IMR-90 (cell line): ENCODE data around the gene C1QL2. TPM values are rescaled to one million over a fixed set of nuclear protein-coding genes. Genes with fewer than 3 reads are reported as not detected.

Experiments
- ATAC-seq: fragments of 200-7000 bp; cut with Tn5 transposase; 2 replicates; pipeline ENCODE4 v1.9.1; 2020; ENCODE audit warnings: low read depth, mild to moderate bottlenecking, moderate library complexity
- BruUV-seq: library from RNA; stranded (reverse); fragments of 400-500 nt; replicated peaks from 2 replicates; lab custom pipeline; 2021; lab: Mats Ljungman, UMichigan
- CTCF ChIA-PET: fragments of 300-600 bp; formaldehyde crosslinking; extraction: SDS; loops from one replicate; lab custom pipeline; 2021; ENCODE audit warnings: antibody characterized with exemption; lab: Yijun Ruan, JAX
- POLR2A ChIA-PET: fragments of 300-600 bp; sonication (Branson Sonifier 250); formaldehyde crosslinking; loops from one replicate; lab custom pipeline; 2022; ENCODE audit warnings: antibody characterized with exemption; ENCODE audit not compliant: unreplicated experiment; lab: Charles Lee
- DNase-seq: peaks from one replicate; pipeline ENCODE4 v3.0.0; 2013
- H2AFZ ChIP-seq: replicated peaks from 2 replicates; pipeline ENCODE3; 2013; ENCODE audit warnings: low read length, mild to moderate bottlenecking; ENCODE audit not compliant: poor library complexity
- H2AK5ac ChIP-seq: 2 replicates; pipeline ENCODE4 v1.6.1; 2013; ENCODE audit warnings: low read depth, low read length, inconsistent platforms
- H2AK9ac ChIP-seq: replicated peaks from 2 replicates; pipeline ENCODE3; 2013; ENCODE audit warnings: mild to moderate bottlenecking, low read depth, low read length, moderate library complexity; ENCODE audit not compliant: poor library complexity
- H2BK120ac ChIP-seq: 2 replicates; pipeline ENCODE4 v1.6.1; 2013; ENCODE audit warnings: low read depth, low read length, inconsistent platforms
- H2BK15ac ChIP-seq: 3 replicates; pipeline ENCODE4 v1.6.1; 2013; ENCODE audit warnings: low read depth, low read length, inconsistent platforms
- H2BK20ac ChIP-seq: 2 replicates; pipeline ENCODE4 v1.6.1; 2013; ENCODE audit warnings: low read depth, mild to moderate bottlenecking, inconsistent platforms, low read length, moderate library complexity
- H2BK5ac ChIP-seq: 2 replicates; pipeline ENCODE4 v1.6.1; 2013; ENCODE audit warnings: mild to moderate bottlenecking, low read depth, low read length, inconsistent platforms; ENCODE audit not compliant: poor library complexity, severe bottlenecking
- H3K14ac ChIP-seq: replicated peaks from 2 replicates; pipeline ENCODE4 v1.6.1; 2013; ENCODE audit warnings: low read depth, low read length, inconsistent platforms
- H3K18ac ChIP-seq: 2 replicates; pipeline ENCODE4 v1.6.1; 2013; ENCODE audit warnings: low read depth, low read length, control low read depth
- H3K23ac ChIP-seq: 2 replicates; pipeline ENCODE4 v1.6.1; 2013; ENCODE audit warnings: low read depth, low read length, inconsistent platforms
- H3K27ac ChIP-seq: 2 replicates; pipeline ENCODE4 v1.5.1; 2013; ENCODE audit warnings: mild to moderate bottlenecking, control low read depth, low read length; ENCODE audit not compliant: insufficient read depth
- H3K27me3 ChIP-seq: 2 replicates; pipeline ENCODE4 v1.6.1; 2013; ENCODE audit warnings: low read length; ENCODE audit not compliant: control insufficient read depth, insufficient read depth
- H3K36me3 ChIP-seq: 2 replicates; pipeline ENCODE4 v1.6.1; 2013; ENCODE audit warnings: low read length, mixed read lengths; ENCODE audit not compliant: control insufficient read depth, insufficient read depth
- H3K4ac ChIP-seq: 2 replicates; pipeline ENCODE4 v1.6.1; 2013; ENCODE audit warnings: low read depth, low read length, inconsistent platforms
- H3K4me1 ChIP-seq: 2 replicates; pipeline ENCODE4 v1.6.1; 2013; ENCODE audit warnings: low read length, mixed read lengths; ENCODE audit not compliant: control insufficient read depth, insufficient read depth
- H3K4me2 ChIP-seq: 2 replicates; pipeline ENCODE4 v1.6.1; 2013; ENCODE audit warnings: low read depth, mild to moderate bottlenecking, control low read depth, low read length, moderate library complexity
- H3K4me3 ChIP-seq: 2 replicates; pipeline ENCODE4 v1.5.1; 2013; ENCODE audit warnings: low read depth, mild to moderate bottlenecking, control low read depth, low read length, moderate library complexity; ENCODE audit not compliant: insufficient read depth
- H3K56ac ChIP-seq: 2 replicates; pipeline ENCODE4 v1.6.1; 2013; ENCODE audit warnings: low read length, inconsistent platforms; ENCODE audit not compliant: insufficient read depth; ENCODE audit errors: extremely low read depth
- H3K79me1 ChIP-seq, 2 experiments: 2 replicates each; pipeline ENCODE4 v1.6.1; 2013; ENCODE audit warnings: low read length in 2 of 2, inconsistent platforms in 1 of 2, low read depth in 1 of 2
- H3K9ac ChIP-seq: 2 replicates; pipeline ENCODE4 v1.6.1; 2013; ENCODE audit warnings: low read depth, low read length, control low read depth
- H3K9me1 ChIP-seq: 2 replicates; pipeline ENCODE4 v1.6.1; 2013; ENCODE audit warnings: low read length, inconsistent platforms; ENCODE audit not compliant: insufficient read depth
- H3K9me3 ChIP-seq: 2 replicates; pipeline ENCODE4 v1.6.1; 2013; ENCODE audit warnings: low read length; ENCODE audit not compliant: control insufficient read depth, insufficient read depth
- H4K20me1 ChIP-seq: 2 replicates; pipeline ENCODE4 v1.6.1; 2013; ENCODE audit warnings: low read length, inconsistent platforms; ENCODE audit not compliant: insufficient read depth
- H4K5ac ChIP-seq: 2 replicates; pipeline ENCODE4 v1.6.1; 2013; ENCODE audit warnings: mild to moderate bottlenecking, low read depth, low read length, control low read depth
- H4K8ac ChIP-seq, 2 experiments: 2 replicates each; pipeline ENCODE4 v1.6.1; 2013; ENCODE audit warnings: low read depth in 2 of 2, low read length in 2 of 2, control low read depth in 1 of 2, inconsistent platforms in 1 of 2
- H4K91ac ChIP-seq: 2 replicates; pipeline ENCODE4 v1.6.1; 2013; ENCODE audit warnings: low read depth, low read length, inconsistent platforms; ENCODE audit not compliant: insufficient read depth
- BHLHE40 ChIP-seq: fragments of 150-350 bp; IDR thresholded peaks from 2 replicates; pipeline ENCODE4 v1.6.1; 2016; ENCODE audit warnings: mild to moderate bottlenecking, low read depth, low read length
- FOS ChIP-seq: fragments of 150-350 bp; IDR thresholded peaks from 2 replicates; pipeline ENCODE4 v1.6.1; 2016; ENCODE audit warnings: low read depth, low read length
- MAFK ChIP-seq: IDR thresholded peaks from 2 replicates; pipeline ENCODE4 v1.6.1; 2012; ENCODE audit warnings: low read depth, low read length, improper control_type of control experiment
- MXI1 ChIP-seq: IDR thresholded peaks from 2 replicates; pipeline ENCODE4 v1.6.1; 2012; ENCODE audit warnings: low read depth, mild to moderate bottlenecking, low read length, moderate library complexity, borderline replicate concordance
- RCOR1 ChIP-seq: IDR thresholded peaks from 2 replicates; pipeline ENCODE4 v1.6.1; 2012; ENCODE audit warnings: mild to moderate bottlenecking, low read length, improper control_type of control experiment; ENCODE audit not compliant: insufficient replicate concordance
- SMC3 ChIP-seq: fragments of 150-350 bp; IDR thresholded peaks from 2 replicates; pipeline ENCODE4 v1.6.1; 2016; ENCODE audit warnings: low read depth, mild to moderate bottlenecking, antibody characterized with exemption, low read length, moderate library complexity
- WGBS, 2 experiments: methylation state at CpG; one replicate each; pipeline versions ENCODE4 v1.1.5 to v1.1.7; 2013; ENCODE audit warnings: missing lambda C conversion rate in 2 of 2; ENCODE audit not compliant: insufficient read length in 1 of 2; ENCODE audit errors: extremely low coverage in 2 of 2; 5-methylcytosine and 5-hydroxymethylcytosine counted together
- dilution Hi-C: fragments of 300-500 bp; cut with HindIII; formaldehyde crosslinking; loops from one replicate; pipeline ENCODE4 v1.14.3; 2018; ENCODE audit warnings: low sequenced_read_pairs; ENCODE audit not compliant: unreplicated experiment
- in situ Hi-C: fragments of 300-500 bp; cut with MboI; formaldehyde crosslinking; loops from 3 replicates; pipeline ENCODE4 v1.14.3; 2019; ENCODE audit warnings: low sequenced_read_pairs, inconsistent platforms, mixed read lengths
- intact Hi-C: fragments of 100-400 bp; cut with micrococcal nuclease; formaldehyde crosslinking; loops from 2 replicates; pipeline ENCODE4 v1.10.0; 2022
- polyA plus RNA-seq, 3 experiments: library from polyadenylated mRNA; depleted of rRNA; stranded (reverse); fragments of >200 nt; gene quantifications; 2 replicates each; pipeline ENCODE4 v1.2.3, GENCODE V29; 2012; ENCODE audit warnings: low replicate concordance in 1 of 3
- total RNA-seq: library from RNA; depleted of rRNA; stranded (reverse); fragments of >200 nt; gene quantifications from 2 replicates; pipeline ENCODE4 v1.2.3, GENCODE V29; 2012

The C1QL2 gene
- total and polyA plus RNA-seq, 2 of the 4 experiments (the other 2 are of a cell fraction), result not detected

DNA sequence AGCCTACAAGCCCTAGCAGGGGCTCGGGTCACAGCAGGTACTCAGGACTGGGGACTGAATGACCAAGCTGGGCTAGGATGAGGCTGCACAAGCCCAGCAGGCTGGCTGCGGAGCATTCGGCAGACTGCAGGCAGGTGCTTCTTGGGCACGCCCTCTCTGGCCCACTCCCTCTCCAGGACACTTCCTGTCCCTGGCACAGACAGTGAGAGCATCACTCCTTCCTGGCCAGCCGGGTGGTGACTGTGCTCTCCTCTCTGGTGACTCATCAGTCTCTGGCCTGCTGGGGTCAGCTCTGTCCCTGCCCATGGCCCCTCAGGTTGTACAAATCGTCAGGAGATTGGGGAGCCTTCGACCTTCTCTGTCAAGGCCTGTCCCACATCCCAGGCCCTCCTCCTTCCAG, 22.5 kb downstream of the C1QL2 start:
- ATAC-seq (no peak), DNase-seq (no peak)
- Histone ChIP-seq H4K91ac (no peak overlapping the region), H3K4ac (no peak overlapping the region), H4K8ac (no peak overlapping the region), H3K36me3 (no peaks in the 10 kb centered on the region), H4K5ac (no peak overlapping the region), H3K27me3 (peaks cover 8% of the 10 kb centered on the region; the same call in 1 of the 2 replicates), H2AK5ac (no peak overlapping the region), H3K79me1 (no peaks in the 10 kb centered on the region), H2BK20ac (no peak overlapping the region), H3K9me3 (no peaks in the 10 kb centered on the region), H2BK120ac (no peak overlapping the region), H4K20me1 (no peaks in the 10 kb centered on the region), H2AFZ (peak overlapping the region; percentile 63), H3K9ac (no peak overlapping the region), H3K4me3 (no peak overlapping the region), H2AK9ac (no peak overlapping the region), H3K23ac (no peak overlapping the region), H3K14ac (no peak overlapping the region), H3K4me2 (no peak overlapping the region), H3K56ac (no peak overlapping the region), H3K4me1 (no peaks in the 10 kb centered on the region), H3K27ac (no peak overlapping the region), H3K18ac (no peak overlapping the region), H3K9me1 (no peaks in the 10 kb centered on the region), H2BK15ac (no peak overlapping the region), H2BK5ac (no peak overlapping the region)
- ChIA-PET POLR2A (no interaction called here), CTCF (no interaction called here)
- intact Hi-C loops (no loop called here), in situ Hi-C loops (no loop called here), dilution Hi-C loops (no loop called here)
- 60% methylated on average over 6 of the region's 7 CpGs; no CpG with 5 or more reads in 1 of the 2 experiments for WGBS, 2 experiments
- BruUV-seq, result no TSS peak
- TF ChIP-seq RCOR1 (no peak), MAFK (no peak), FOS (no peak), SMC3 (no peak), MXI1 (no peak), BHLHE40 (no peak)
